H1 (cell line): ENCODE results near the gene RBM26. TPM values are rescaled to one million over a fixed set of nuclear protein-coding genes. Genes with fewer than 3 reads are reported as not detected.

Experiments
- CTCF ChIA-PET: fragments of 300-600 bp; sonication (Branson Sonifier 250); formaldehyde crosslinking; loops from one replicate; lab custom pipeline; 2021; ENCODE audit not compliant: partially characterized antibody; lab: Charles Lee
- POLR2A ChIA-PET: fragments of 300-600 bp; sonication (Branson Sonifier 250); formaldehyde crosslinking; loops from one replicate; lab custom pipeline; 2021; ENCODE audit warnings: inconsistent platforms; ENCODE audit not compliant: partially characterized antibody; lab: Charles Lee
- DNase-seq, 2 experiments: peaks; one replicate each; pipeline versions ENCODE4 v3.0.0 to v3.0.0-alpha.2; 2010 to 2022; ENCODE audit warnings: low spot score in 2 of 2, low read depth in 1 of 2, mixed read lengths in 1 of 2
- FAIRE-seq: peaks from 2 replicates; lab custom pipeline; 2011; peaks lifted over from hg19 to GRCh38; lab: Jason Lieb, UNC
- H2AFZ ChIP-seq: 2 replicates; pipeline ENCODE4 v1.8.1; 2012; ENCODE audit warnings: low read length, inconsistent platforms
- H2AK5ac ChIP-seq: 2 replicates; pipeline ENCODE4 v1.6.1; 2013; ENCODE audit warnings: low read depth, low read length
- H2BK120ac ChIP-seq: replicated peaks from 2 replicates; pipeline ENCODE3; 2013; ENCODE audit warnings: low read depth, low read length, inconsistent platforms
- H2BK12ac ChIP-seq: 2 replicates; pipeline ENCODE4 v1.6.1; 2013; ENCODE audit warnings: low read depth, low read length
- H2BK15ac ChIP-seq: 2 replicates; pipeline ENCODE4 v1.6.1; 2013; ENCODE audit warnings: low read length
- H2BK20ac ChIP-seq: 2 replicates; pipeline ENCODE4 v1.6.1; 2013; ENCODE audit warnings: low read length
- H2BK5ac ChIP-seq: 2 replicates; pipeline ENCODE4 v1.6.1; 2013; ENCODE audit warnings: low read depth, low read length
- H3K14ac ChIP-seq: 2 replicates; pipeline ENCODE4 v1.6.1; 2013; ENCODE audit warnings: inconsistent platforms; ENCODE audit not compliant: insufficient read length
- H3K18ac ChIP-seq: 2 replicates; pipeline ENCODE4 v1.6.1; 2013; ENCODE audit warnings: low read length; ENCODE audit errors: extremely low read depth
- H3K23ac ChIP-seq: 2 replicates; pipeline ENCODE4 v1.6.1; 2013; ENCODE audit warnings: inconsistent platforms; ENCODE audit not compliant: insufficient read length
- H3K23me2 ChIP-seq: 2 replicates; pipeline ENCODE4 v1.6.1; 2013; ENCODE audit warnings: low read depth, low read length
- H3K27ac ChIP-seq: 2 replicates; pipeline ENCODE4 v1.6.1; 2011; ENCODE audit warnings: low read depth, low read length, inconsistent platforms
- H3K27me3 ChIP-seq, 4 experiments: replicated peaks in 1 of 4; 1 replicate in 1 of 4; 2 replicates in 3 of 4; pipeline versions ENCODE4 v1.6.1 to v1.8.1; 2011 to 2013; ENCODE audit warnings: low read length in 3 of 4, mild to moderate bottlenecking in 3 of 4, inconsistent platforms in 2 of 4, mixed read lengths in 2 of 4, moderate library complexity in 1 of 4; ENCODE audit not compliant: control insufficient read depth in 3 of 4, insufficient read depth in 3 of 4; ENCODE audit errors: extremely low read depth in 1 of 4
- H3K36me3 ChIP-seq, 4 experiments: 2 replicates each; pipeline versions ENCODE4 v1.6.1 to v1.8.1; 2011 to 2013; ENCODE audit warnings: mild to moderate bottlenecking in 4 of 4, low read length in 3 of 4, moderate library complexity in 2 of 4, control low read depth in 1 of 4, inconsistent platforms in 1 of 4; ENCODE audit not compliant: insufficient read depth in 4 of 4, control insufficient read depth in 2 of 4
- H3K4ac ChIP-seq: replicated peaks from 2 replicates; pipeline ENCODE3; 2013; ENCODE audit warnings: low read length, low read depth, mixed read lengths, inconsistent platforms; ENCODE audit not compliant: insufficient read length
- H3K4me1 ChIP-seq, 4 experiments: replicated peaks in 1 of 4; 1 replicate in 1 of 4; 2 replicates in 3 of 4; pipeline versions ENCODE4 v1.6.1 to v1.8.1; 2011 to 2013; ENCODE audit warnings: low read length in 3 of 4, inconsistent platforms in 2 of 4, mixed read lengths in 1 of 4; ENCODE audit not compliant: insufficient read depth in 4 of 4, control insufficient read depth in 3 of 4
- H3K4me2 ChIP-seq, 2 experiments: 2 replicates each; pipeline versions ENCODE4 v1.6.1 to v1.8.1; 2011 to 2013; ENCODE audit warnings: low read depth in 2 of 2, low read length in 2 of 2, control low read depth in 1 of 2, inconsistent platforms in 1 of 2, mild to moderate bottlenecking in 1 of 2; ENCODE audit not compliant: insufficient read depth in 1 of 2
- H3K4me3 ChIP-seq, 4 experiments: fragments of 200-600, 300-600 bp in 1 of 4; sonication (generic), shearing (Covaris generic), sonication (Bioruptor Twin) in 1 of 4; 2 replicates each; pipeline versions ENCODE4 v1.5.1 to v1.8.1; 2011 to 2016; ENCODE audit warnings: low read length in 4 of 4, low read depth in 3 of 4, control low read depth in 2 of 4, inconsistent platforms in 2 of 4, mild to moderate bottlenecking in 2 of 4, mixed read lengths in 1 of 4, moderate library complexity in 1 of 4; ENCODE audit not compliant: insufficient read depth in 2 of 4; ENCODE audit errors: extremely low read depth in 1 of 4
- H3K56ac ChIP-seq: replicated peaks from 2 replicates; pipeline ENCODE3; 2013; ENCODE audit warnings: low read depth, mild to moderate bottlenecking, mixed read lengths, low read length, inconsistent platforms; ENCODE audit not compliant: insufficient read length
- H3K79me1 ChIP-seq: 2 replicates; pipeline ENCODE4 v1.6.1; 2013; ENCODE audit warnings: low read depth, low read length, control low read depth
- H3K79me2 ChIP-seq, 2 experiments: 2 replicates each; pipeline versions ENCODE4 v1.6.1 to v1.8.1; 2012 to 2013; ENCODE audit warnings: low read length in 2 of 2, mild to moderate bottlenecking in 2 of 2, inconsistent platforms in 1 of 2; ENCODE audit not compliant: insufficient read depth in 2 of 2, control insufficient read depth in 1 of 2
- H3K9ac ChIP-seq, 4 experiments: replicated peaks in 1 of 4; 1 replicate in 1 of 4; 2 replicates in 3 of 4; pipeline versions ENCODE4 v1.6.1 to v1.8.1; 2011 to 2013; ENCODE audit warnings: low read depth in 3 of 4, low read length in 3 of 4, control low read depth in 2 of 4, mild to moderate bottlenecking in 2 of 4, moderate library complexity in 2 of 4, inconsistent platforms in 1 of 4; ENCODE audit errors: extremely low read depth in 1 of 4
- H3K9me3 ChIP-seq, 2 experiments: 2 replicates each; pipeline versions ENCODE4 v1.6.1 to v1.8.1; 2012 to 2013; ENCODE audit warnings: mild to moderate bottlenecking in 2 of 2, moderate library complexity in 2 of 2, control low read depth in 1 of 2, inconsistent platforms in 1 of 2, low read depth in 1 of 2, low read length in 1 of 2, mixed read lengths in 1 of 2; ENCODE audit not compliant: insufficient read depth in 2 of 2
- H4K20me1 ChIP-seq, 2 experiments: replicated peaks in 1 of 2; 2 replicates each; pipeline versions ENCODE3 to v1.8.1; 2011 to 2013; ENCODE audit warnings: inconsistent platforms in 2 of 2, low read length in 2 of 2, mild to moderate bottlenecking in 1 of 2; ENCODE audit not compliant: insufficient read depth in 2 of 2, control insufficient read depth in 1 of 2
- H4K5ac ChIP-seq: 2 replicates; pipeline ENCODE4 v1.6.1; 2013; ENCODE audit warnings: low read length, low read depth, mixed read lengths, inconsistent platforms; ENCODE audit not compliant: insufficient read length
- H4K8ac ChIP-seq: 2 replicates; pipeline ENCODE4 v1.8.0; 2013; ENCODE audit warnings: mild to moderate bottlenecking, moderate library complexity, low read length, inconsistent platforms; ENCODE audit not compliant: insufficient read depth; ENCODE audit errors: extremely low read depth
- H4K91ac ChIP-seq: replicated peaks from 2 replicates; pipeline ENCODE3; 2013; ENCODE audit warnings: low read length, mixed read lengths, inconsistent platforms; ENCODE audit not compliant: insufficient read length
- CBX8 ChIP-seq: fragments of 300-800, 300-1000 bp; sonication (generic); IDR thresholded peaks from 2 replicates; pipeline ENCODE4 v1.7.1; 2016; ENCODE audit warnings: low read depth, low read length, borderline replicate concordance
- CEBPB ChIP-seq: IDR thresholded peaks from 2 replicates; pipeline ENCODE4 v1.6.1; 2012; ENCODE audit warnings: low read depth, low read length
- E2F6 ChIP-seq: IDR thresholded peaks from 2 replicates; pipeline ENCODE4 v1.6.1; 2012; ENCODE audit warnings: inconsistent platforms
- EZH2 ChIP-seq: fragments of 200-600 bp; sonication (generic); IDR thresholded peaks from 2 replicates; pipeline ENCODE4 v1.7.1; 2012; ENCODE audit warnings: low read depth, mild to moderate bottlenecking, moderate library complexity, low read length, inconsistent platforms; ENCODE audit not compliant: severe bottlenecking
- JUND ChIP-seq: IDR thresholded peaks from 2 replicates; pipeline ENCODE4 v1.6.1; 2011; ENCODE audit warnings: mild to moderate bottlenecking, improper control_type of control experiment, low read length
- KDM1A ChIP-seq: fragments of 200-600, 300-600 bp; sonication (generic); IDR thresholded peaks from 2 replicates; pipeline ENCODE4 v1.7.1; 2016; ENCODE audit warnings: mild to moderate bottlenecking, low read length, borderline replicate concordance
- KDM4A ChIP-seq: IDR thresholded peaks from one replicate; pipeline ENCODE4 v1.7.1; 2012; ENCODE audit warnings: low read depth, mild to moderate bottlenecking, moderate library complexity, low read length, inconsistent platforms; ENCODE audit not compliant: severe bottlenecking
- POU5F1 ChIP-seq: IDR thresholded peaks from 2 replicates; pipeline ENCODE4 v1.6.1; 2011; ENCODE audit warnings: low read depth, mild to moderate bottlenecking, low read length, moderate library complexity
- RBBP5 ChIP-seq: IDR thresholded peaks from 2 replicates; pipeline ENCODE4 v1.7.1; 2012; ENCODE audit warnings: low read depth, mild to moderate bottlenecking, inconsistent platforms, low read length, moderate library complexity, borderline replicate concordance
- SIX5 ChIP-seq: IDR thresholded peaks from 2 replicates; pipeline ENCODE4 v1.6.1; 2011; ENCODE audit warnings: mild to moderate bottlenecking, low read depth, low read length
- WGBS, 2 experiments: shearing (Covaris generic) in 1 of 2; methylation state at CpG; one replicate each; pipeline versions ENCODE4 v1.1.6 to v1.1.7; 2013 to 2015; ENCODE audit warnings: low lambda C conversion rate in 2 of 2, mixed read lengths in 2 of 2, inconsistent platforms in 1 of 2, low coverage in 1 of 2, missing lambda C conversion rate in 1 of 2; ENCODE audit not compliant: insufficient replicate concordance in 2 of 2, insufficient coverage in 1 of 2, insufficient read length in 1 of 2; ENCODE audit errors: extremely low coverage in 1 of 2, missing lambda C conversion rate in 1 of 2; 5-methylcytosine and 5-hydroxymethylcytosine counted together
- polyA plus RNA-seq, 7 experiments: library from polyadenylated mRNA; depleted of rRNA in 3 of 7; stranded (reverse) in 5 of 7; unstranded in 2 of 7; fragments of >200 nt in 5 of 7; fragments of 200-250 nt in 2 of 7; gene quantifications; 1 replicate in 5 of 7; 2 replicates in 1 of 7; 4 replicates in 1 of 7; pipeline versions ENCODE4 v1.2.1 to v1.2.3, GENCODE V29; 2011 to 2013; ENCODE audit warnings: missing spikeins in 2 of 7, mixed read lengths in 2 of 7
- total RNA-seq: library from RNA; stranded (reverse); fragmentation: NEBNext Ultra II Directional; extraction: Animal tissue kit (Norgen Biotek cat#: 25700); gene quantifications from 2 replicates; pipeline ENCODE4 v1.2.1, GENCODE V29; 2021
- TF ChIP-seq, protein P1 (sequence below): IDR thresholded peaks from 2 replicates; pipeline ENCODE4 v1.6.1; 2012; ENCODE audit warnings: low read length, inconsistent platforms

The RBM26 gene
- total and polyA plus RNA-seq, 2 of the 8 experiments (the other 6 are each of a cell fraction or from before 2014, with no cell fraction given), result 20.3 to 65.5 TPM

DNA sequence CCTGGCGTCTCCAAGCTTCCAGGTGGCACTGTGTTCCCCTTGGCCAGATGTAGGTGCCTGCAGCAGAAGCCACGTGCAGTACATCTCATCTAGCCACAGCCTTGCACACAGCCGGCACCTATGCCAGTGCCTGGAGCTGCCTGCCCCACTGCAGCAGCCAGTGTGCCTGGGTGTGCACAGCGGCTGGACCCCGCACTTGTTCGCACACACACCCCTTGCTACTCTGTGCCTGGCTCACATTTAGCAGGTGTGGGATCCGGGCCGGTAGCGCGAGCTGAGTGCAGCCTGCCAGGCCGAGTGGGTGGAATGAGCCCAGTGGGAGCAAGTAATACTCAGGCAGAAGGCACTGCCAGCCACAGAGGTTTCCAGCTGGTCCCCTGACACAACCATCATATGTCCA is 26.9 kb upstream of the RBM26 start:
- Histone ChIP-seq H2BK12ac (no peak overlapping the region), H3K4me3 (no peak overlapping the region), H2BK5ac (no peak overlapping the region), H3K23me2 (no peaks in the 10 kb centered on the region; the same call in 1 of the 2 replicates), H3K23ac (no peak overlapping the region), H3K9ac (no peak overlapping the region), H2AFZ (no peak overlapping the region), H3K27ac (no peak overlapping the region), H3K18ac (no peak overlapping the region), H3K4ac (no peak overlapping the region), H3K27me3 (no peaks in the 10 kb centered on the region), H3K4me2 (no peak overlapping the region), H4K8ac (no peak overlapping the region), H4K91ac (no peak overlapping the region), H3K36me3 (no peaks in the 10 kb centered on the region), H3K79me2 (no peaks in the 10 kb centered on the region), H3K79me1 (no peaks in the 10 kb centered on the region), H3K4me1 (no peaks in the 10 kb centered on the region), H3K9me3 (no peaks in the 10 kb centered on the region), H2AK5ac (no peak overlapping the region), H3K14ac (no peak overlapping the region), H4K20me1 (no peaks in the 10 kb centered on the region), H2BK20ac (no peak overlapping the region), H2BK15ac (no peak overlapping the region), H2BK120ac (no peak overlapping the region), H4K5ac (no peak overlapping the region), H3K56ac (no peak overlapping the region)
- CTCF ChIA-PET, result interaction anchor here (0.6 to 3.1 kb wide), 6 partner anchors 9 to 106 kb away, joined by 3 to 32 read pairs (median 4); partner anchors contain the start of gene NDFIP2
- POLR2A ChIA-PET, result interaction anchor here (0.5 to 1.4 kb wide), 2 partner anchors 27 to 31 kb away, joined by 3 to 4 read pairs; partner anchors contain the start of gene RBM26
- 90% methylated on average over 11 of the region's 11 CpGs; no CpG with 5 or more reads in 1 of the 2 experiments for WGBS, 2 experiments
- no peak for DNase-seq
- FAIRE-seq, result no peak
- TF ChIP-seq KDM4A (no peak), E2F6 (no peak), CEBPB (no peak), POU5F1 (no peak), SIX5 (no peak), EZH2 (no peak), CBX8 (no peak), RBBP5 (no peak), KDM1A (no peak), JUND (no peak)
- TF ChIP-seq, protein P1, sequence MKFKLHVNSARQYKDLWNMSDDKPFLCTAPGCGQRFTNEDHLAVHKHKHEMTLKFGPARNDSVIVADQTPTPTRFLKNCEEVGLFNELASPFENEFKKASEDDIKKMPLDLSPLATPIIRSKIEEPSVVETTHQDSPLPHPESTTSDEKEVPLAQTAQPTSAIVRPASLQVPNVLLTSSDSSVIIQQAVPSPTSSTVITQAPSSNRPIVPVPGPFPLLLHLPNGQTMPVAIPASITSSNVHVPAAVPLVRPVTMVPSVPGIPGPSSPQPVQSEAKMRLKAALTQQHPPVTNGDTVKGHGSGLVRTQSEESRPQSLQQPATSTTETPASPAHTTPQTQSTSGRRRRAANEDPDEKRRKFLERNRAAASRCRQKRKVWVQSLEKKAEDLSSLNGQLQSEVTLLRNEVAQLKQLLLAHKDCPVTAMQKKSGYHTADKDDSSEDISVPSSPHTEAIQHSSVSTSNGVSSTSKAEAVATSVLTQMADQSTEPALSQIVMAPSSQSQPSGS, result no peak
